ENCODE results near the gene PRR33.

DNA sequence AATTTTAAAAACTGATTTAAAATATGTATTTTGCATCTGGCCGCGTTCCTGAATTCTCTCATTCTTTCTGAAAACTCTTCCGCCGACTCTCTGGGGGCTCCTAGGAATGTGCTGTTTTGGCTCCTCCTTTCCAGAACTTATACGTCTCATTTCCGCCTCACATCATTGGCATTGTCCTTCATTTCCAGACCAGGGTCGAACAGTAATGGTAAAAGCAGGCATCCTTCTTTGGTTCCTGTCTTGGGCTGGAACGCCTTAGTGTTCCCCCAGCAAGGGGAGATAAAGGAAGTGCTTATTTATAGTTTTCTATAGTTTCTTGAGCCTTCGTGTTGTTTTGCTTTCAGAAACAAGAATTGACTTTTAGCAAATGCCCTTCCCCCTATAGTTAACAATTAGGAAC is 16.9 kb upstream of the PRR33 start:
- TF ChIP-seq YY1 (IDR thresholded peaks at IDR 0.05; ENCODE audit: insufficient read depth, insufficient read length), result no peak
- no peak for TF ChIP-seq ZNF274 (IDR thresholded peaks at IDR 0.05; ENCODE audit: low read depth, low read length)
